HepG2 (cell line): Measurements from ENCODE around the gene CARHSP1. TPM values are rescaled to one million over a fixed set of nuclear protein-coding genes. Genes with fewer than 3 reads are reported as not detected.
A peak's percentile ranks its signal among the peaks of the same experiment; 100 is the strongest.

Experiments
- AGO1 ChIP-seq: fragments of 200-400 bp; formaldehyde crosslinking; IDR thresholded peaks from 2 replicates; pipeline ENCODE4 v1.6.1; 2017; ENCODE audit warnings: mild to moderate bottlenecking, low read depth, low read length, moderate library complexity; ENCODE audit not compliant: poor library complexity, severe bottlenecking
- IRF9 ChIP-seq: sonication (generic); formaldehyde crosslinking; IDR thresholded peaks from 2 replicates; pipeline ENCODE4 v1.8.0; 2022; ENCODE audit warnings: missing genetic modification reagents, mild to moderate bottlenecking, borderline replicate concordance
- MIER3 ChIP-seq: IDR thresholded peaks from 2 replicates; pipeline ENCODE4 v1.6.1; 2016; ENCODE audit warnings: missing compliant biosample characterization, borderline replicate concordance
- MXI1 ChIP-seq: IDR thresholded peaks from 3 replicates; pipeline ENCODE4 v1.6.1; 2012; ENCODE audit warnings: low read depth, low read length, inconsistent platforms, borderline replicate concordance
- NFE2L1 ChIP-seq: sonication (generic); formaldehyde crosslinking; IDR thresholded peaks from 2 replicates; pipeline ENCODE4 v1.4.0; 2020; ENCODE audit warnings: missing genetic modification reagents, mild to moderate bottlenecking, borderline replicate concordance
- NR2F6 ChIP-seq, 2 experiments: IDR thresholded peaks; 2 replicates each; pipeline ENCODE4 v1.6.1; 2016; ENCODE audit warnings: antibody characterized with exemption in 1 of 2, mild to moderate bottlenecking in 1 of 2
- RBM22 ChIP-seq: fragments of 200-400 bp; formaldehyde crosslinking; optimal IDR thresholded peaks from 2 replicates; pipeline ENCODE3; 2017; ENCODE audit warnings: mild to moderate bottlenecking, low read length, moderate library complexity
- SOX5 ChIP-seq: IDR thresholded peaks from 2 replicates; pipeline ENCODE4 v1.6.1; 2016; ENCODE audit warnings: borderline replicate concordance
- SRSF9 ChIP-seq: fragments of 200-400 bp; formaldehyde crosslinking; IDR thresholded peaks from 2 replicates; pipeline ENCODE4 v1.6.1; 2018; ENCODE audit warnings: borderline replicate concordance, mild to moderate bottlenecking, low read depth, low read length; ENCODE audit not compliant: insufficient read depth, poor library complexity, severe bottlenecking
- TCF12 ChIP-seq, 2 experiments: fragments of 450-650 bp in 1 of 2; sonication (generic) in 1 of 2; formaldehyde crosslinking in 1 of 2; IDR thresholded peaks; 2 replicates each; pipeline versions ENCODE4 v1.6.1 to v1.8.0; 2017 to 2022; ENCODE audit warnings: antibody characterized with exemption in 1 of 2, mild to moderate bottlenecking in 1 of 2, missing genetic modification reagents in 1 of 2, moderate library complexity in 1 of 2
- THYN1 ChIP-seq: sonication (generic); formaldehyde crosslinking; IDR thresholded peaks from 2 replicates; pipeline ENCODE4 v1.8.1; 2023; ENCODE audit warnings: low read depth, mild to moderate bottlenecking, moderate library complexity, missing genetic modification reagents, borderline replicate concordance
- ZNF143 ChIP-seq: sonication (generic); formaldehyde crosslinking; IDR thresholded peaks from 2 replicates; pipeline ENCODE4 v1.4.0; 2020; ENCODE audit warnings: missing genetic modification reagents
- ZNF317 ChIP-seq: sonication (generic); formaldehyde crosslinking; IDR thresholded peaks from 2 replicates; pipeline ENCODE4 v1.5.0; 2020; ENCODE audit warnings: mild to moderate bottlenecking, missing genetic modification reagents
- ZNF501 ChIP-seq: sonication (generic); formaldehyde crosslinking; IDR thresholded peaks from 2 replicates; pipeline ENCODE4 v1.5.1; 2020; ENCODE audit warnings: mild to moderate bottlenecking, moderate library complexity, missing genetic modification reagents
- ZNF530 ChIP-seq: sonication (generic); formaldehyde crosslinking; IDR thresholded peaks from 2 replicates; pipeline ENCODE4 v1.5.0; 2020; ENCODE audit warnings: low read depth, mild to moderate bottlenecking, missing genetic modification reagents
- ZNF557 ChIP-seq: sonication (generic); formaldehyde crosslinking; IDR thresholded peaks from 2 replicates; pipeline ENCODE4 v1.4.0; 2020; ENCODE audit warnings: missing genetic modification reagents
- ZNF740 ChIP-seq: sonication (generic); formaldehyde crosslinking; IDR thresholded peaks from 2 replicates; pipeline ENCODE4 v1.4.0; 2020; ENCODE audit warnings: missing genetic modification reagents
- ZNF746 ChIP-seq: sonication (generic); formaldehyde crosslinking; IDR thresholded peaks from 2 replicates; pipeline ENCODE4 v1.8.0; 2022; ENCODE audit warnings: mild to moderate bottlenecking, missing genetic modification reagents
- polyA plus RNA-seq, 8 experiments: library from polyadenylated mRNA; depleted of rRNA in 3 of 8; stranded (reverse) in 7 of 8; unstranded in 1 of 8; fragments of >200 nt; fragmentation: Illumina TruSeq in 4 of 8; extraction: Trizol in 4 of 8; gene quantifications; 2 replicates each; pipeline versions ENCODE4 v1.2.1 to v1.2.3, GENCODE V29; 2011 to 2016; ENCODE audit warnings: low read depth in 4 of 8, missing spikeins in 1 of 8, mixed read lengths in 1 of 8; ENCODE audit not compliant: insufficient read depth in 1 of 8
- total RNA-seq, 5 experiments: library from RNA; depleted of rRNA; stranded (reverse); fragments of >200 nt; fragmentation: Illumina TruSeq; extraction: Trizol; gene quantifications; 2 replicates each; pipeline ENCODE4 v1.2.3, GENCODE V29; 2016; ENCODE audit warnings: low read depth in 1 of 5
- TF ChIP-seq, protein P1 (sequence below): sonication (generic); formaldehyde crosslinking; IDR thresholded peaks from one replicate; pipeline ENCODE4 v1.5.1; 2020; ENCODE audit warnings: mild to moderate bottlenecking, missing genetic modification reagents; ENCODE audit errors: not compliant biosample characterization

The CARHSP1 gene
- total and polyA plus RNA-seq, 2 of the 13 experiments (the other 11 are each of a cell fraction or from before 2014, with no cell fraction given): 173 to 345 TPM

GRCh38 chr16:8866118-8866883 lies 2.5 kb downstream of the CARHSP1 start (continued):
- TF ChIP-seq, protein P1, sequence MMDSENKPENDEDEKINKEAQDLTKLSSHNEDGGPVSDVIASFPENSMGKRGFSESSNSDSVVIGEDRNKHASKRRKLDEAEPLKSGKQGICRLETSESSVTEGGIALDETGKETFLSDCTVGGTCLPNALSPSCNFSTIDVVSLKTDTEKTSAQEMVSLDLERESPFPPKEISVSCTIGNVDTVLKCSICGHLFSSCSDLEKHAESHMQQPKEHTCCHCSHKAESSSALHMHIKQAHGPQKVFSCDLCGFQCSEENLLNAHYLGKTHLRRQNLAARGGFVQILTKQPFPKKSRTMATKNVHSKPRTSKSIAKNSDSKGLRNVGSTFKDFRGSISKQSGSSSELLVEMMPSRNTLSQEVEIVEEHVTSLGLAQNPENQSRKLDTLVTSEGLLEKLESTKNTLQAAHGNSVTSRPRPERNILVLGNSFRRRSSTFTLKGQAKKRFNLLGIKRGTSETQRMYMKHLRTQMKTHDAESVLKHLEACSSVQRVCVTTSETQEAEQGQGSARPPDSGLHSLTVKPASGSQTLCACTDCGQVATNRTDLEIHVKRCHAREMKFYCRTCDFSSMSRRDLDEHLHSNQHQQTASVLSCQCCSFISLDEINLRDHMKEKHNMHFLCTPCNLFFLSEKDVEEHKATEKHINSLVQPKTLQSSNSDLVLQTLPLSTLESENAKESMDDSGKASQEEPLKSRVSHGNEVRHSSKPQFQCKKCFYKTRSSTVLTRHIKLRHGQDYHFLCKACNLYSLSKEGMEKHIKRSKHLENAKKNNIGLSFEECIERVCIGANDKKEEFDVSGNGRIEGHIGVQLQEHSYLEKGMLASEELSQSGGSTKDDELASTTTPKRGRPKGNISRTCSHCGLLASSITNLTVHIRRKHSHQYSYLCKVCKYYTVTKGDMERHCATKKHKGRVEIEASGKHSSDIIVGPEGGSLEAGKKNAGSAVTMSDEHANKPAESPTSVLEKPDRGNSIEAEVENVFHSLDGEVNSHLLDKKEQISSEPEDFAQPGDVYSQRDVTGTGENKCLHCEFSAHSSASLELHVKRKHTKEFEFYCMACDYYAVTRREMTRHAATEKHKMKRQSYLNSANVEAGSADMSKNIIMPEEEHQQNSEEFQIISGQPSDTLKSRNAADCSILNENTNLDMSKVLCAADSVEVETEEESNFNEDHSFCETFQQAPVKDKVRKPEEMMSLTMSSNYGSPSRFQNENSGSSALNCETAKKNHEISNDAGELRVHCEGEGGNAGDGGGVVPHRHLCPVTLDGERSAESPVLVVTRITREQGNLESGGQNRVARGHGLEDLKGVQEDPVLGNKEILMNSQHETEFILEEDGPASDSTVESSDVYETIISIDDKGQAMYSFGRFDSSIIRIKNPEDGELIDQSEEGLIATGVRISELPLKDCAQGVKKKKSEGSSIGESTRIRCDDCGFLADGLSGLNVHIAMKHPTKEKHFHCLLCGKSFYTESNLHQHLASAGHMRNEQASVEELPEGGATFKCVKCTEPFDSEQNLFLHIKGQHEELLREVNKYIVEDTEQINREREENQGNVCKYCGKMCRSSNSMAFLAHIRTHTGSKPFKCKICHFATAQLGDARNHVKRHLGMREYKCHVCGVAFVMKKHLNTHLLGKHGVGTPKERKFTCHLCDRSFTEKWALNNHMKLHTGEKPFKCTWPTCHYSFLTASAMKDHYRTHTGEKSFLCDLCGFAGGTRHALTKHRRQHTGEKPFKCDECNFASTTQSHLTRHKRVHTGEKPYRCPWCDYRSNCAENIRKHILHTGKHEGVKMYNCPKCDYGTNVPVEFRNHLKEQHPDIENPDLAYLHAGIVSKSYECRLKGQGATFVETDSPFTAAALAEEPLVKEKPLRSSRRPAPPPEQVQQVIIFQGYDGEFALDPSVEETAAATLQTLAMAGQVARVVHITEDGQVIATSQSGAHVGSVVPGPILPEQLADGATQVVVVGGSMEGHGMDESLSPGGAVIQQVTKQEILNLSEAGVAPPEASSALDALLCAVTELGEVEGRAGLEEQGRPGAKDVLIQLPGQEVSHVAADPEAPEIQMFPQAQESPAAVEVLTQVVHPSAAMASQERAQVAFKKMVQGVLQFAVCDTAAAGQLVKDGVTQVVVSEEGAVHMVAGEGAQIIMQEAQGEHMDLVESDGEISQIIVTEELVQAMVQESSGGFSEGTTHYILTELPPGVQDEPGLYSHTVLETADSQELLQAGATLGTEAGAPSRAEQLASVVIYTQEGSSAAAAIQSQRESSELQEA (CRISPR knock-in tag): peak; percentile 68
- TF ChIP-seq SOX5 (CRISPR knock-in tag) (peak; percentile 76; the same call in 1 of the 2 replicates), ZNF143 (CRISPR knock-in tag) (no peak), ZNF501 (no peak; the same call in 1 of the 2 replicates), THYN1 (CRISPR knock-in tag) (no peak), ZNF746 (CRISPR knock-in tag) (peak; percentile 93), ZNF557 (CRISPR knock-in tag) (no peak), MXI1 (peak; percentile 97), RBM22 (no peak), ZNF530 (CRISPR knock-in tag) (no peak), MIER3 (CRISPR knock-in tag) (peak; percentile 76), ZNF740 (CRISPR knock-in tag) (no peak), NR2F6 (IDR thresholded peaks at IDR 0.05) (peak; percentile 67), NR2F6 (CRISPR knock-in tag; IDR thresholded peaks at IDR 0.05) (peak; percentile 74), AGO1 (peak; percentile 87), TCF12 (IDR thresholded peaks at IDR 0.05) (no peak), TCF12 (CRISPR knock-in tag; IDR thresholded peaks at IDR 0.05) (peak; percentile 21; the same call in 1 of the 2 replicates), NFE2L1 (CRISPR knock-in tag) (no peak), IRF9 (CRISPR knock-in tag) (peak; percentile 78; the same call in 1 of the 2 replicates), ZNF317 (CRISPR knock-in tag) (no peak), SRSF9 (no peak)
